Superior temporal gyrus (tissue), 1 donor: ENCODE results near the gene LPAR3.
"Not testable (repeated sequence)": the region's sequence is repeated elsewhere in the genome, so short reads cannot be mapped to it uniquely, and the experiment has no call there.

Experiments used
- DNase-seq: peaks from one replicate; pipeline ENCODE4 v3.0.0-alpha.2; 2016; ENCODE audit errors: extremely low spot score

The LPAR3 gene

GRCh38 chr1:84892705-84893618 lies at the start of gene LPAR3:
LPAR3 (minus strand) TSS chr1:84893206; CDS start chr1:84866120, 27,086 bp downstream.
- no peak for DNase-seq

- DNase-seq = no peak
Measured at GRCh38 chr1:84941843-84942242, 48.8 kb upstream of the LPAR3 start.

- no peak for DNase-seq
Measured at GRCh38 chr1:84940481-84940880, 47.5 kb upstream of the LPAR3 start.

- DNase-seq = no peak
Measured at GRCh38 chr1:84939761-84940160, 46.8 kb upstream of the LPAR3 start.

- no peak for DNase-seq
Measured at GRCh38 chr1:84939151-84939550, 46.1 kb upstream of the LPAR3 start.

GRCh38 chr1:84936116-84936810 lies 43.3 kb upstream of the LPAR3 start:
- peak; percentile 90 for DNase-seq

GRCh38 chr1:84933011-84933611 lies 40.1 kb upstream of the LPAR3 start:
- no peak for DNase-seq

GRCh38 chr1:84930831-84931230 lies 37.8 kb upstream of the LPAR3 start:
- DNase-seq = no peak

GRCh38 chr1:84930329-84930728 lies 37.3 kb upstream of the LPAR3 start:
- DNase-seq = no peak

- no peak for DNase-seq
Measured at GRCh38 chr1:84929581-84929980, 36.6 kb upstream of the LPAR3 start.

- no peak for DNase-seq
Measured at GRCh38 chr1:84928979-84929378, 36.0 kb upstream of the LPAR3 start.

- no peak for DNase-seq
Measured at GRCh38 chr1:84923317-84923716, 30.3 kb upstream of the LPAR3 start.

- DNase-seq = no peak
Measured at GRCh38 chr1:84920159-84920558, 27.2 kb upstream of the LPAR3 start.

GRCh38 chr1:84919461-84919970 lies 26.5 kb upstream of the LPAR3 start:
- DNase-seq = no peak

- no peak for DNase-seq
Measured at GRCh38 chr1:84918726-84919336, 25.8 kb upstream of the LPAR3 start.

- DNase-seq = no peak
Measured at GRCh38 chr1:84916897-84917296, 23.9 kb upstream of the LPAR3 start.

GRCh38 chr1:84913555-84913892 lies 20.5 kb upstream of the LPAR3 start:
- no peak for DNase-seq

GRCh38 chr1:84912726-84913554 lies 19.9 kb upstream of the LPAR3 start:
- no peak for DNase-seq

- DNase-seq = not testable (repeated sequence)
Measured at GRCh38 chr1:84908746-84909464, 15.9 kb upstream of the LPAR3 start.

- DNase-seq = no peak
Measured at GRCh38 chr1:84907095-84907827, 14.3 kb upstream of the LPAR3 start.
